ENCODE data around the gene ABHD16B.

- TF ChIP-seq POLR2A (IDR thresholded peaks at IDR 0.05; ENCODE audit: insufficient read depth in 1 of 2, low read depth in 2 of 2, low read length in 2 of 2) (no peak), CTCF (CRISPR knock-in tag; IDR thresholded peaks at IDR 0.05) (peak; percentile 20; the same call in 1 of the 2 replicates), ZNF75D (CRISPR knock-in tag; IDR thresholded peaks at IDR 0.05; ENCODE audit: borderline replicate concordance) (no peak), YY1 (IDR thresholded peaks at IDR 0.05; ENCODE audit: insufficient read depth, insufficient replicate concordance, low read depth, low read length) (no peak), CHD2 (IDR thresholded peaks at IDR 0.05; ENCODE audit: low read depth, low read length) (no peak), ZNF704 (CRISPR knock-in tag; IDR thresholded peaks at IDR 0.05; ENCODE audit: borderline replicate concordance) (peak; percentile 22; the same call in 1 of the 2 replicates), ZNF557 (CRISPR knock-in tag; IDR thresholded peaks at IDR 0.05) (no peak)
Observed at GRCh38 chr20:63847237-63848002, 13.9 kb upstream of the ABHD16B start.

Measured in HepG2 (cell line).